HG03103 (cell line): ENCODE measurements around the gene CCDC51.
"Not testable (repeated sequence)": the region's sequence is repeated elsewhere in the genome, so short reads cannot be mapped to it uniquely, and the experiment has no call there.

Experiments
- ATAC-seq: cut with Tn5 transposase; IDR thresholded peaks from one replicate; pipeline ENCODE4 v1.9.1; 2021; ENCODE audit warnings: low read depth; ENCODE audit not compliant: unreplicated experiment

CCDC51 gene

GRCh38 chr3:48439820-48440589, at the start of gene CCDC51, which contains the start of gene TMA7:
TSS of gene CCDC51 (minus strand) at chr3:48440119. CDS start at chr3:48435128, 4,991 bp downstream.
TSS of gene TMA7 (plus strand) at chr3:48440257. CDS start at chr3:48440297, 40 bp downstream.
- peak; percentile 91 for ATAC-seq

- ATAC-seq: no peak
Observed at GRCh38 chr3:48486952-48487351, 47.0 kb upstream of the CCDC51 start.

- not testable (repeated sequence) for ATAC-seq
Observed at GRCh38 chr3:48482822-48483221, 42.9 kb upstream of the CCDC51 start.

GRCh38 chr3:48480891-48481290, 41.0 kb upstream of the CCDC51 start:
- ATAC-seq: not testable (repeated sequence)

- ATAC-seq: no peak
Observed at GRCh38 chr3:48478626-48479555, 39.0 kb upstream of the CCDC51 start.

GRCh38 chr3:48477959-48478520, 38.1 kb upstream of the CCDC51 start:
- ATAC-seq: no peak

GRCh38 chr3:48476426-48477053, 36.6 kb upstream of the CCDC51 start:
- no peak for ATAC-seq

GRCh38 chr3:48475188-48475587, 35.3 kb upstream of the CCDC51 start:
- ATAC-seq: no peak

- no peak for ATAC-seq
Observed at GRCh38 chr3:48474619-48475018, 34.7 kb upstream of the CCDC51 start.

- not testable (repeated sequence) for ATAC-seq
Observed at GRCh38 chr3:48474031-48474430, 34.1 kb upstream of the CCDC51 start.

- no peak for ATAC-seq
Observed at GRCh38 chr3:48473617-48473952, 33.7 kb upstream of the CCDC51 start.

GRCh38 chr3:48472923-48473616, 33.2 kb upstream of the CCDC51 start:
- peak; percentile 63 for ATAC-seq

- ATAC-seq: peak; percentile 37
Observed at GRCh38 chr3:48472673-48472922, 32.7 kb upstream of the CCDC51 start.

GRCh38 chr3:48470286-48470685, 30.4 kb upstream of the CCDC51 start:
- ATAC-seq: no peak

GRCh38 chr3:48469046-48469915, 29.4 kb upstream of the CCDC51 start:
- no peak for ATAC-seq

GRCh38 chr3:48468329-48468731, 28.4 kb upstream of the CCDC51 start:
- no peak for ATAC-seq

- no peak for ATAC-seq
Observed at GRCh38 chr3:48467473-48468267, 27.8 kb upstream of the CCDC51 start.

- no peak for ATAC-seq
Observed at GRCh38 chr3:48467110-48467454, 27.2 kb upstream of the CCDC51 start.
